SJSA1 (cell line): ENCODE results near the gene THAP7. TPM values are rescaled to one million over a fixed set of nuclear protein-coding genes. Genes with fewer than 3 reads are reported as not detected.
A peak's percentile ranks its signal among the peaks of the same experiment; 100 is the strongest.

Experiments
- DNase-seq, 2 experiments: peaks; one replicate each; pipeline ENCODE4 v3.0.0-alpha.2; 2015 to 2020; ENCODE audit warnings: low spot score in 2 of 2, low read depth in 1 of 2
- H3K27ac ChIP-seq: fragments of 250-450 bp; sonication (Bioruptor Pico); 2 replicates; pipeline ENCODE4 v1.5.1; 2020; ENCODE audit warnings: mild to moderate bottlenecking, moderate library complexity
- H3K27me3 ChIP-seq: fragments of 250-450 bp; sonication (Bioruptor Pico); replicated peaks from 2 replicates; pipeline ENCODE4 v1.5.1; 2020; ENCODE audit warnings: mild to moderate bottlenecking, moderate library complexity
- H3K36me3 ChIP-seq: fragments of 250-450 bp; sonication (Bioruptor Pico); 2 replicates; pipeline ENCODE4 v1.5.1; 2020; ENCODE audit warnings: mild to moderate bottlenecking
- H3K4me1 ChIP-seq: fragments of 250-450 bp; sonication (Bioruptor Pico); replicated peaks from 2 replicates; pipeline ENCODE4 v1.6.1; 2021; ENCODE audit warnings: mild to moderate bottlenecking
- H3K4me3 ChIP-seq: fragments of 250-450 bp; sonication (Bioruptor Pico); 2 replicates; pipeline ENCODE4 v1.5.1; 2020; ENCODE audit warnings: mild to moderate bottlenecking
- H3K9me3 ChIP-seq: fragments of 250-450 bp; sonication (Bioruptor Pico); replicated peaks from 2 replicates; pipeline ENCODE4 v1.5.1; 2020; ENCODE audit warnings: mild to moderate bottlenecking
- total RNA-seq: library from RNA; depleted of rRNA; stranded (reverse); fragments of >200 nt; shearing (Covaris generic); gene quantifications from 2 replicates; pipeline ENCODE4 v1.2.3, GENCODE V29; 2014

THAP7 gene
- total RNA-seq, 1 experiment from 2014 or later, result 51.1 TPM

GRCh38 chr22:20989323-20990138 lies 12.4 kb downstream of the THAP7 start:
- Histone ChIP-seq H3K4me3 (no peak overlapping the region), H3K36me3 (peaks cover 51% of the 10 kb centered on the region), H3K4me1 (no peaks in the 10 kb centered on the region), H3K27me3 (no peaks in the 10 kb centered on the region), H3K9me3 (no peaks in the 10 kb centered on the region), H3K27ac (no peak overlapping the region)
- DNase-seq, result no peak

- H3K4me3 ChIP-seq, result no peak overlapping the region
- no peak for DNase-seq
- peaks cover 54% of the 10 kb centered on the region for H3K36me3 ChIP-seq
- no peaks in the 10 kb centered on the region for H3K4me1 ChIP-seq
- no peaks in the 10 kb centered on the region for H3K27me3 ChIP-seq
- no peak overlapping the region for H3K27ac ChIP-seq
- no peaks in the 10 kb centered on the region for H3K9me3 ChIP-seq
Measured at GRCh38 chr22:20988573-20989322, 13.2 kb downstream of the THAP7 start.

DNA sequence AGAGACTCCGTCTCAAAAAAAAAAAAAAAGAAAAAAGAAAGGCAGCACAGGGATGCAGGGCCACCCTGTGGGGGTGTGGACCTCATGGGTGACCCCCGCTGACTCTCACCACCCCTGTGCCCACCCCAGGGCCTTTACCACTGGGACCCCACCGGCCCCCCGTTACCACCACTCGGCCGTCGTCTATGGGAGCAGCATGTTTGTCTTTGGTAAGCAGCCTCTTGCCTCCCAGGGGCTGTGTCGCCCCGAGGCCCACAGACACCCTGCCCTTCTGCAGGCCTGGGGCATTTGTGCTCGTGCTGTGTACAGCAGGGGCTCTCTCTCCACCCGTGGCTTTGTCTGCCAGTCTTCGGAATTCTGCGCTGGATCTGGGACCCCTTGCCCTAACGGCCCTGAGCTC lies 14.5 kb downstream of the THAP7 start:
- Histone ChIP-seq H3K4me3 (no peak overlapping the region), H3K36me3 (peaks cover 51% of the 10 kb centered on the region), H3K27ac (no peak overlapping the region), H3K9me3 (no peaks in the 10 kb centered on the region), H3K4me1 (peaks cover 9% of the 10 kb centered on the region), H3K27me3 (no peaks in the 10 kb centered on the region)
- no peak for DNase-seq

DNA sequence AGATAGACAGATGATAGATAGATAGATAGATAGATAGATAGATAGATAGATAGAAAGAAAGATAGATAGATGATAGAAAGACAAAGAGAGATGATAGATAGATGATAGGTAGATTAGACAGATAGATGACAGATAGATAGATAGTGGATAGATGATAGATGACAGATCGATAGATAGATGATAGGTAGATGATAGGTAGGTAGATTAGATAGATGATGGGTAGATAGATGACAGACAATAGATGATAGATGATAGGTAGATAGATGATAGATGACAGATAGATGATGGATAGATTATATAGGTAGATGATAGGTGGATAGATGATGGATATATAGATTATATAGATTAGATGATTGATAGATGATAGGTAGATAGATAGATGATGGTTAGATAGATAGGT lies 15.6 kb downstream of the THAP7 start:
- Histone ChIP-seq H3K4me3 (no peak overlapping the region), H3K27ac (no peak overlapping the region), H3K27me3 (no peaks in the 10 kb centered on the region), H3K4me1 (peaks cover 19% of the 10 kb centered on the region), H3K36me3 (peaks cover 47% of the 10 kb centered on the region), H3K9me3 (peaks cover 4% of the 10 kb centered on the region; the same call in 1 of the 2 replicates)
- DNase-seq, result no peak

DNA sequence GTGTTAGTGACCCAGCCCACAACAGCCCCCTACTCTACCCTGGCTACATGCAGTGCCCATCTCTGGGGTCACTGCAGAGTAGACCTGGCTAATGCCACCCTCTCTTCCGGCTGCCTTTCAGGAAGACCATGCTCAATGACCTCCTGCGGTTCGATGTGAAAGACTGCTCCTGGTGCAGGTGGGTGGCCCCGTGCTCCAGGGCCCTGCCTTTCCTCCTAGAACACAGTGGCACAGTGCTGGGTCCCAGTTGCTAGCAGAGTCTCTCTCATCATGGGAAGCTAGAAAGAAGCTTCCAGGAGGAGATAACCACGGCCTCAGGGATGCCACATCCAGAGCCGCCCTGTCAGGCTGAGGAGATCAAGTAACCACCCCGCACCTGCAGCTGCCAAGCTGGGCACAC lies 16.2 kb downstream of the THAP7 start:
- no peaks in the 10 kb centered on the region for H3K27me3 ChIP-seq
- H3K9me3 ChIP-seq, result peaks cover 4% of the 10 kb centered on the region; the same call in 1 of the 2 replicates
- H3K27ac ChIP-seq, result no peak overlapping the region
- H3K4me3 ChIP-seq, result no peak overlapping the region
- no peak for DNase-seq
- H3K4me1 ChIP-seq, result peaks cover 24% of the 10 kb centered on the region
- H3K36me3 ChIP-seq, result peaks cover 40% of the 10 kb centered on the region

DNA sequence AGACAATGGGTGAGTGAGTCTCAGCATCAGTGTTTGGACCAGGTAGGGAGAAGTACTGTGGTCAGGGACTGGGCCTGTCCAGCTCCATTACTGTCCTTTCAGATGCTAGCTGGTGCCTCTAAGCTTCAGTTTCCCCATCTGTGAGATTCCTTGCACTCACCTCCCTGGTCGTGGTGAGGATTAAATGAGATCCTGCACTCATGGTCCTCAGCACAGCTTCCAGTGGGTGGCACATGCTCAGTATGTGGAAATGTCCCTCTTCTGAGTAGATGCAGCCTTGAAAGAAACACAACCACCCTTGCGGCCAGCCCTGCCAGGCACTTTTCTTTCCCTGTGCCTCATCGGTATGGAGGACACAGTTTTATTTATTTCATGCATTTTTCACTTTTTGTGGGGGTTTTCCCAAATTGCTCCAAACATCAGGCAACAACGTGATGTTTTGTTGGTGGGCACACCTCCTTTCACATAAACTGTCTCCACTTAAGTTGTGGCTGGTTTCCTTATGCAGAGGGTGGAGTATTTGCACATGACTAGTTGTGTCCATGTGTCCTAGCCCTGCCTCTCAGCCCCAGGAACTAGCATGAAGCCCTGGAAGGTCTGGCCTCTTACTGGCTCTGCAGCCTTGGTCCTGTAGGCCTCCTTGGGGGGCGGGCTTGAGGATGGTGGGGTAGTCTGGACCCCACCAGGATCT lies 18.7 kb downstream of the THAP7 start:
- peak overlapping the region; percentile 91 for H3K4me3 ChIP-seq
- peaks cover 31% of the 10 kb centered on the region for H3K36me3 ChIP-seq
- H3K4me1 ChIP-seq, result peaks cover 24% of the 10 kb centered on the region
- H3K27me3 ChIP-seq, result no peaks in the 10 kb centered on the region
- no peak for DNase-seq
- no peak overlapping the region for H3K27ac ChIP-seq
- H3K9me3 ChIP-seq, result peaks cover 10% of the 10 kb centered on the region; the same call in 1 of the 2 replicates

DNA sequence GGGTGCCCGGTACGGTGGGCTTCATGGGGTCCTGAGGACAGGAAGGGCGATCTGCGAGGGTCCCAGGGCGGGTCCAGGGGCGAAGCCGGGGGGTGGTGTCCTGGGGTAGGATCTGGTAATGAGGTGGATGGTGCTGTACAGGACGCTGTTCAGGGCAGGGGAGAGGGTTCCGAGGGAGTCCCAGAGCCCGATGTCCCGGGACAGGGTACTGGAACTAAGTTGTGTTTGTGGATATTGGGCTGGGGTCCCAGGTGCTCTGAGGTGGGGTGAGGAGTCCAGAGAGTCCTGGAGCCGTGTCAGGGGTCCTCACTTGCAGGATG lies 19.4 kb downstream of the THAP7 start:
- H3K36me3 ChIP-seq, result peaks cover 24% of the 10 kb centered on the region
- peaks cover 10% of the 10 kb centered on the region; the same call in 1 of the 2 replicates for H3K9me3 ChIP-seq
- peaks cover 24% of the 10 kb centered on the region for H3K4me1 ChIP-seq
- H3K27ac ChIP-seq, result peak overlapping the region; percentile 64
- peak overlapping the region; percentile 91 for H3K4me3 ChIP-seq
- no peak for DNase-seq
- H3K27me3 ChIP-seq, result no peaks in the 10 kb centered on the region

DNA sequence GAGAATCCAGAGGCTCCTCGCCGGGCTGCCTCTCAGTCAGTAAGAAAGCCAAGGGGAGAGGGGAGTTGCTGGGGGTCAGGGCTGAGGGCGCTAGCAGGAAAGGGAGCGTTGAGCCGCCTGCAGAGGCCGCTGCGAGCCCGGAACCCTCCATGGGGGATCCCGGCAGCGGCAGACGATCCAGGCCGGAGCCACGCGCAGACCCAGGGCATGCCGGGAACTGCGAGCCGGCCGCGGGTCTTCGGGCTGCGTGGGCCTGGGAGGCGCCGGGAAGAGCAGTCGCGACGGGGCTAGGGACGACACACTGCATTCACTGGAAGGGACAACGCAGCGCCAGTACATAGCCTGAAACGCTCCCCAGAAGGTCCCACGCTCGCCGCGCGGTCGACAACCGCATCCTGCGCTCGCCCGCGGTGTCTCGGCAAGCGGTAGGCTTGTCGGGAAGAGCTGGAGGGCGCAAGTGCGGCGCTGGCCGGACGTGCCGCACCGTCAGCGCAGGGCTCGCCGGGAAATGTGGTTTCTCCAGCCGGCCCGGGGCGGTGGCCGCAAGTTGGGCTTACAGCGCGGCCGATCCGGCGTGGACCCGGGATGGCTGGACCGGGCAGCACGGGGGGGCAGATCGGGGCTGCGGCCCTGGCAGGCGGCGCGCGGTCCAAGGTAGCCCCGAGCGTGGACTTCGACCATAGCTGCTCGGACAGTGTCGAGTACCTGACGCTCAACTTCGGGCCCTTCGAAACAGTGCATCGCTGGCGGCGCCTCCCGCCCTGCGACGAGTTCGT lies 19.9 kb downstream of the THAP7 start, which contains the start of gene LZTR1:
TSS of gene LZTR1 (plus strand) at position 511 of the 776 bp plus-strand sequence. CDS start at position 586, 75 bp downstream.
- Histone ChIP-seq H3K9me3 (peaks cover 10% of the 10 kb centered on the region; the same call in 1 of the 2 replicates), H3K36me3 (peaks cover 22% of the 10 kb centered on the region), H3K27me3 (no peaks in the 10 kb centered on the region), H3K27ac (peak within 1 kb of the TSS; percentile 64), H3K4me1 (peaks cover 24% of the 10 kb centered on the region), H3K4me3 (peak within 1 kb of the TSS; percentile 91)
- DNase-seq, result peak; percentile 81 to 90

- Histone ChIP-seq H3K4me3 (peak overlapping the region; percentile 91), H3K27me3 (no peaks in the 10 kb centered on the region), H3K27ac (peak overlapping the region; percentile 64), H3K9me3 (peaks cover 10% of the 10 kb centered on the region; the same call in 1 of the 2 replicates), H3K4me1 (peaks cover 24% of the 10 kb centered on the region), H3K36me3 (peaks cover 18% of the 10 kb centered on the region)
- DNase-seq, result no peak
Measured at GRCh38 chr22:20980938-20981722, 20.8 kb downstream of the THAP7 start.

GRCh38 chr22:20980523-20980922 lies 21.4 kb downstream of the THAP7 start:
- Histone ChIP-seq H3K4me3 (no peak overlapping the region), H3K36me3 (peaks cover 15% of the 10 kb centered on the region), H3K27me3 (no peaks in the 10 kb centered on the region), H3K9me3 (peaks cover 10% of the 10 kb centered on the region; the same call in 1 of the 2 replicates), H3K27ac (no peak overlapping the region), H3K4me1 (peaks cover 24% of the 10 kb centered on the region)
- DNase-seq, result no peak

DNA sequence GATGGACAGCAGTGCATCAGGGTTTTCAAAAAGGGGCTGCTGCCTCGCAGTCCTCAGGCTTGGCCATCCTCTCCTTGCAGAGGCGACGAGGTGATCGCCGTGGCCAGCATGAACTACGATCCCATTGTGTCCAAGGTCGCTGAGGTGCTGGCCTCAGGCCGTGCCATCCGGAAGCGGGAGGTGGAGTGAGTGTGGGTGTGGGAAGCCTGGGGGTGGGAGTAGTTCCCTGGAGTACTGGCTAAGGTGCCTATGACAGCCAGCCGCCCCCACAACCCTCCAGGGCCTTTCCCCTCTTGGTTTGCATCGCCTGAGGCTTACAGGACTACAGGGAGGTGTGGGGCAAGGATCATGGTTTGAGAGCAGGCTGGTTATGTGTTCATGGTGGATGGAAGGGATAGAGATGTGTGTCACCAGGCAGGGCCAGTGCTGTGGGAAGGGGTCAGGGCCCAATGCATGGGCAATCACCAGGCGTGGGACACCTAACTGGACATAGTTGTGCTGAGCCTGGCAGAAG lies 21.9 kb downstream of the THAP7 start:
- peaks cover 10% of the 10 kb centered on the region; the same call in 1 of the 2 replicates for H3K9me3 ChIP-seq
- DNase-seq, result no peak
- no peak overlapping the region for H3K27ac ChIP-seq
- H3K27me3 ChIP-seq, result no peaks in the 10 kb centered on the region
- H3K4me3 ChIP-seq, result no peak overlapping the region
- H3K36me3 ChIP-seq, result peaks cover 15% of the 10 kb centered on the region
- peaks cover 24% of the 10 kb centered on the region for H3K4me1 ChIP-seq

GRCh38 chr22:20979243-20979809 lies 22.6 kb downstream of the THAP7 start:
- no peak overlapping the region for H3K4me3 ChIP-seq
- no peak for DNase-seq

More at GRCh38 chr22:20979243-20979809, 22.6 kb downstream of the THAP7 start:
- H3K27me3 ChIP-seq, result no peaks in the 10 kb centered on the region
- no peak overlapping the region for H3K27ac ChIP-seq
- peaks cover 24% of the 10 kb centered on the region for H3K4me1 ChIP-seq
- peaks cover 13% of the 10 kb centered on the region for H3K36me3 ChIP-seq
- H3K9me3 ChIP-seq, result peaks cover 10% of the 10 kb centered on the region; the same call in 1 of the 2 replicates
